ENCODE measurements around the gene VAMP2.

Gene VAMP2

GRCh38 chr17:8124350-8125153 lies 38.2 kb downstream of the VAMP2 start:
- Histone ChIP-seq H3K4me1 (peaks cover 50% of the 10 kb centered on the region), H3K27ac (no peak overlapping the region), H3K36me3 (no peaks in the 10 kb centered on the region), H4K20me1 (peaks cover 54% of the 10 kb centered on the region), H3K9me3 (no peaks in the 10 kb centered on the region), H3K4me3 (peak overlapping the region; percentile 71), H3K4me2 (peak overlapping the region; percentile 95), H3K27me3 (peaks cover 83% of the 10 kb centered on the region), H3K9ac (peak overlapping the region; percentile 63; the same call in 1 of the 2 replicates)
- no peak for TF ChIP-seq Cebpa-rat (IDR thresholded peaks at IDR 0.05)

GRCh38 chr17:8123695-8124349 lies 38.9 kb downstream of the VAMP2 start, which contains the start of gene HES7:
Gene HES7 (minus strand): TSS chr17:8124106. CDS start chr17:8124084, 22 bp downstream.
- TF ChIP-seq Cebpa-rat (IDR thresholded peaks at IDR 0.05): no peak
- H3K9ac ChIP-seq: peak within 1 kb of the TSS; percentile 63
- H3K9me3 ChIP-seq: no peaks in the 10 kb centered on the region
- H3K4me2 ChIP-seq: peak within 1 kb of the TSS; percentile 95
- H3K27ac ChIP-seq: no peak within 1 kb of the TSS
- peaks cover 54% of the 10 kb centered on the region for H4K20me1 ChIP-seq
- no peaks in the 10 kb centered on the region for H3K36me3 ChIP-seq
- peaks cover 78% of the 10 kb centered on the region for H3K27me3 ChIP-seq
- peak within 1 kb of the TSS; percentile 71 for H3K4me3 ChIP-seq
- peaks cover 50% of the 10 kb centered on the region for H3K4me1 ChIP-seq

- Histone ChIP-seq H3K4me3 (peak overlapping the region; percentile 71), H4K20me1 (peaks cover 54% of the 10 kb centered on the region), H3K4me2 (peak overlapping the region; percentile 95), H3K4me1 (peaks cover 53% of the 10 kb centered on the region), H3K9ac (peak overlapping the region; percentile 48), H3K27me3 (peaks cover 76% of the 10 kb centered on the region), H3K27ac (no peak overlapping the region), H3K36me3 (no peaks in the 10 kb centered on the region), H3K9me3 (no peaks in the 10 kb centered on the region)
- TF ChIP-seq Cebpa-rat (IDR thresholded peaks at IDR 0.05): no peak
Measured at GRCh38 chr17:8122924-8123694, 39.6 kb downstream of the VAMP2 start.

- Histone ChIP-seq H3K36me3 (no peaks in the 10 kb centered on the region), H3K4me2 (peak overlapping the region; percentile 95), H3K9ac (peak overlapping the region; percentile 48; the same call in 1 of the 2 replicates), H3K27me3 (peaks cover 76% of the 10 kb centered on the region), H3K4me1 (peaks cover 59% of the 10 kb centered on the region), H3K9me3 (no peaks in the 10 kb centered on the region), H3K27ac (no peak overlapping the region), H4K20me1 (peaks cover 54% of the 10 kb centered on the region), H3K4me3 (peak overlapping the region; percentile 71)
- TF ChIP-seq Cebpa-rat (IDR thresholded peaks at IDR 0.05): no peak
Measured at GRCh38 chr17:8122422-8122923, 40.3 kb downstream of the VAMP2 start.

- Histone ChIP-seq H4K20me1 (peaks cover 58% of the 10 kb centered on the region), H3K4me1 (peaks cover 60% of the 10 kb centered on the region), H3K27me3 (peaks cover 76% of the 10 kb centered on the region), H3K36me3 (no peaks in the 10 kb centered on the region), H3K9me3 (no peaks in the 10 kb centered on the region), H3K4me3 (peak overlapping the region; percentile 71), H3K27ac (no peak overlapping the region), H3K9ac (peak overlapping the region; percentile 39; the same call in 1 of the 2 replicates), H3K4me2 (peak overlapping the region; percentile 95)
- no peak for TF ChIP-seq Cebpa-rat (IDR thresholded peaks at IDR 0.05)
Measured at GRCh38 chr17:8121681-8122421, 40.9 kb downstream of the VAMP2 start.

- no peak overlapping the region for H3K27ac ChIP-seq
Measured at GRCh38 chr17:8121407-8121680, 41.4 kb downstream of the VAMP2 start.

GRCh38 chr17:8120520-8121406 lies 42.0 kb downstream of the VAMP2 start:
- H3K4me2 ChIP-seq: peak overlapping the region; percentile 95
- peaks cover 66% of the 10 kb centered on the region for H4K20me1 ChIP-seq
- H3K4me1 ChIP-seq: peaks cover 62% of the 10 kb centered on the region
- H3K27ac ChIP-seq: no peak overlapping the region
- no peaks in the 10 kb centered on the region for H3K9me3 ChIP-seq
- H3K9ac ChIP-seq: peak overlapping the region; percentile 34
- TF ChIP-seq Cebpa-rat (IDR thresholded peaks at IDR 0.05): no peak
- no peaks in the 10 kb centered on the region for H3K36me3 ChIP-seq
- peaks cover 84% of the 10 kb centered on the region for H3K27me3 ChIP-seq
- H3K4me3 ChIP-seq: peak overlapping the region; percentile 71

More at GRCh38 chr17:8121407-8121680, 41.4 kb downstream of the VAMP2 start:
- Histone ChIP-seq H3K27me3 (peaks cover 78% of the 10 kb centered on the region), H3K4me2 (peak overlapping the region; percentile 95), H3K9ac (peak overlapping the region; percentile 39; the same call in 1 of the 2 replicates), H3K4me1 (peaks cover 62% of the 10 kb centered on the region), H3K36me3 (no peaks in the 10 kb centered on the region), H4K20me1 (peaks cover 63% of the 10 kb centered on the region), H3K9me3 (no peaks in the 10 kb centered on the region), H3K4me3 (peak overlapping the region; percentile 71)
- no peak for TF ChIP-seq Cebpa-rat (IDR thresholded peaks at IDR 0.05)
